ENCODE results near the gene CBX8. TPM values are rescaled to one million over a fixed set of nuclear protein-coding genes. Genes with fewer than 3 reads are reported as not detected.

Gene CBX8
- total and polyA plus RNA-seq, 2 of the 13 experiments (the other 11 are each of a cell fraction or from before 2014, with no cell fraction given), result 0.34 to 12.6 TPM

GRCh38 chr17:79813297-79814126, 16.6 kb upstream of the CBX8 start:
- H3K4me3 ChIP-seq (replicated peaks in 1 of 3; ENCODE audit: insufficient read depth in 1 of 3, low read depth in 2 of 3, low read length in 3 of 3), result peak overlapping the region; percentile 52 to 74 (median 62); a peak in 3 of 6 replicates
- peaks cover 50% of the 10 kb centered on the region for H3K4me1 ChIP-seq (ENCODE audit: insufficient read depth, low read length)
- no peak for FAIRE-seq
- 42% methylated on average over 10 of the region's 89 CpGs for whole genome bisulfite sequencing (ENCODE audit: low lambda C conversion rate)
- peak overlapping the region; percentile 86; the same call in 1 of the 2 replicates for H3K4me2 ChIP-seq (ENCODE audit: low read depth, low read length)
- H3K27me3 ChIP-seq (ENCODE audit: control insufficient read depth in 1 of 2, insufficient read depth in 2 of 2, low read length in 2 of 2), result peaks cover 12 to 59% of the 10 kb centered on the region in 2 experiments
- H4K20me1 ChIP-seq (ENCODE audit: insufficient read depth, low read length), result no peaks in the 10 kb centered on the region
- no peak for DNase-seq (ENCODE audit: low spot score)
- H3K79me2 ChIP-seq (ENCODE audit: insufficient read depth, low read length), result no peaks in the 10 kb centered on the region
- BruUV-seq (replicated peaks), result no TSS peak
- in situ Hi-C loops (cut with HindIII; ENCODE audit: extremely low pct_ligation_motif_present, low pct_unique_long_range_greater_than_20kb), result loop anchor here (5.0 kb wide), 1 partner anchor 179 kb away; no protein-coding TSS in a partner anchor
- H3K27ac ChIP-seq (ENCODE audit: extremely low read length, insufficient read depth, low read length), result no peak overlapping the region
- H3K9me3 ChIP-seq (ENCODE audit: low read length), result no peaks in the 10 kb centered on the region
- no peak overlapping the region for H2AFZ ChIP-seq (ENCODE audit: low read length)
- no peaks in the 10 kb centered on the region for H3K36me3 ChIP-seq (replicated peaks in 1 of 2; ENCODE audit: control insufficient read depth in 1 of 2, insufficient read depth in 2 of 2, low read length in 2 of 2)
- CTCF ChIA-PET (ENCODE audit: low intra/inter-chr PET ratio, low total read pairs), result no interaction called here
- ATAC-seq, result no peak
- intact Hi-C loops (cut with micrococcal nuclease; ENCODE audit: unreplicated experiment), result no loop called here
- H3K9ac ChIP-seq (ENCODE audit: insufficient read depth, low read depth, low read length), result no peak overlapping the region
- POLR2A ChIA-PET, result interaction anchor here (1.1 to 16.5 kb wide), 11 partner anchors 8 to 180 kb away, joined by 4 to 274 read pairs (median 13); partner anchors contain the start of genes CBX4 and CBX8
- no peak for TF ChIP-seq AHR (CRISPR knock-in tag; IDR thresholded peaks at IDR 0.05)
- peak; percentile 36; the same call in 1 of the 2 replicates for TF ChIP-seq TFDP2 (CRISPR knock-in tag; IDR thresholded peaks at IDR 0.05)
- TF ChIP-seq MAX (IDR thresholded peaks at IDR 0.05), result peak; percentile 76
- TF ChIP-seq CSRNP1 (CRISPR knock-in tag; IDR thresholded peaks at IDR 0.05), result no peak
- peak; percentile 35; the same call in 1 of the 2 replicates for TF ChIP-seq ZHX1 (CRISPR knock-in tag; IDR thresholded peaks at IDR 0.05; ENCODE audit: low read depth)
- peak; percentile 56; the same call in 1 of the 2 replicates for TF ChIP-seq TFDP1 (CRISPR knock-in tag; IDR thresholded peaks at IDR 0.05; ENCODE audit: borderline replicate concordance)
- TF ChIP-seq ZNF281 (CRISPR knock-in tag; IDR thresholded peaks at IDR 0.05; ENCODE audit: borderline replicate concordance), result peak; percentile 74
- TF ChIP-seq HNRNPLL (IDR thresholded peaks at IDR 0.05; ENCODE audit: low read depth, low read length, poor library complexity, severe bottlenecking), result peak; percentile 6
- TF ChIP-seq RBAK (CRISPR knock-in tag; IDR thresholded peaks at IDR 0.05), result no peak

Data from HepG2 (cell line).